ENCODE data around the gene TAF15. TPM values are rescaled to one million over a fixed set of nuclear protein-coding genes. Genes with fewer than 3 reads are reported as not detected.
A peak's percentile ranks its signal among the peaks of the same experiment; 100 is the strongest.

TAF15 gene
- total and polyA plus RNA-seq, 2 experiments from 2014 or later = 9.2 to 27.5 TPM

DNA sequence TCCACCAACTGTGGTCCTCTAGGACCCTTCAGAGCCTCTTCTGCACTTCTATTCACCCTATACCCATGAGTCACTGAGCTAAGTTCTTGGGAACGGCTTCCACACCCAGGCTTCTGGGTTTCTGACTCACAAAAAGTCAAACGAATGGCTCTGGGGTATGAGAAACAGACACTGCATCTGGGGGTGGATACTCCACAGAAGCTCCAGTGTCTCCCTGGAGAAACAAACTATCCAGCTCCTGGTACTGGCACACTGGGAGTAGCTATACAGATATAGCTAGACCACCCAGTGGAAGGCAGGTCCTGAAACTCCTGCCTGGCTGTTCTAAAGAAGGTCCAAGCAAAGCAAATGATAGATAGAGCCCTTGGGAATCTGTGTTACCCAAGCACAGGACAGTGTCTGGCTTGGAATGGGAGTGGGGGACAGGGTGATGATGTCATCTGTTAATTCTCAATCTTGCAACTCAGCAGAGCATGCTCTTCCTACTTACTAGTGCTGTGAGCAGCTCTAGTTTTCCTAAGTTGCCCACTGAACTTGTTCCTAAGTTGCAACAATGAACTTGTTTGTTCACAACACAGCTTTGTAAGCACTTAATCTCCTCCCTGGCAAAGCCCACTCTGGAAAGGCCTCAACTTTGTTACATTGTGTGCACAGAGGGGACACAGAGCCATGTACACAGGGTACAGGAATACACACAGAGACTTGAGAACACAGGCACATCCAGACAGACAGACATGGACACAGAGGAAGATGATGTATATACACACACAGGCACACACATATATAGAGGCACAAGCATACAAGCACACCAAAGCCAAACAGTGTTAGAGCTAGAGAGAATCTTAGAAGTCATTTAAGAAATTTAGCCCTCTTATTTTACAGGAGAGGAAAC, 20.6 kb upstream of the TAF15 start:
- peak overlapping the region; percentile 9 for H3K4me3 ChIP-seq
- H3K4me2 ChIP-seq (ENCODE audit: unreplicated experiment) = peak overlapping the region; percentile 49
- H3K4me1 ChIP-seq (ENCODE audit: insufficient read depth) = peaks cover 36% of the 10 kb centered on the region
- H3F3A ChIP-seq (ENCODE audit: insufficient read depth) = peaks cover 25% of the 10 kb centered on the region
- peak overlapping the region; percentile 45 for H2AFZ ChIP-seq
- no peaks in the 10 kb centered on the region for H4K20me1 ChIP-seq (ENCODE audit: insufficient read depth)
- H3K79me2 ChIP-seq (ENCODE audit: insufficient read depth) = no peaks in the 10 kb centered on the region
- H3K9me2 ChIP-seq (ENCODE audit: insufficient read depth) = no peaks in the 10 kb centered on the region
- no peaks in the 10 kb centered on the region for H3K36me3 ChIP-seq (ENCODE audit: low read depth)
- H3K27ac ChIP-seq = peak overlapping the region; percentile 80
- peak overlapping the region; percentile 59 for H3K9ac ChIP-seq
- WGBS, 2 experiments (ENCODE audit: low coverage in 1 of 2, low lambda C conversion rate in 2 of 2, missing lambda C conversion rate in 2 of 2) = 0% methylated on average over 2 of the region's 2 CpGs
- no peaks in the 10 kb centered on the region for H3K9me3 ChIP-seq (ENCODE audit: low read depth)
- TF ChIP-seq EZH2 (IDR thresholded peaks at IDR 0.05; ENCODE audit: insufficient read depth, poor library complexity, severe bottlenecking) (no peak), EZH2phosphoT487 (IDR thresholded peaks at IDR 0.05; ENCODE audit: insufficient read depth, low read depth) (no peak)
- in situ Hi-C loops (cut with MboI) = no loop called here
- DNase-seq = peak; percentile 98
- 0 out of 2 replicates have a peak, but pooled peaks cover 14% of the 10 kb centered on the region for H3K27me3 ChIP-seq (replicated peaks; ENCODE audit: insufficient read depth)

DNA sequence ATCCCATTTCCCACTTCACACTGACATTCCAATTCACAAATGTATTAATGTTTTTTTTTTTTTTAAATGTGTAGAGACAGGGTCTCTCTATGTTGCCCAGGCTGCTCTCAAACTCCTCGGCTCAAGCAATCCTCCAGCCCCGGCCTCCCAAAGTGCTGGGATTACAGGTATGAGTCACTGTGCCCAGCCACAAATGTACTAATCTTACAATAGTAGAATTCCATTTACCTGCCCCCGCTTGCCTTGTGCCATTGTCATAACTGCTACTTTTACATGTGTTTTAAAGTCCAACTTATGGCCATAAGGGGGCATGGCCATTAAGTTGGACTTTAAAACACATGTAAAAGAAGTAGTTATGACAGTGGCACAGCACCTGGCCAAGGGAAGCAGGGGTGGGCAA, 18.4 kb upstream of the TAF15 start:
- H3K27ac ChIP-seq = no peak overlapping the region
- in situ Hi-C loops (cut with MboI) = no loop called here
- peaks cover 32% of the 10 kb centered on the region for H3K4me1 ChIP-seq (ENCODE audit: insufficient read depth)
- 88 to 97% methylated on average over 3 of the region's 3 CpGs for WGBS, 2 experiments (ENCODE audit: low coverage in 1 of 2, low lambda C conversion rate in 2 of 2, missing lambda C conversion rate in 2 of 2)
- no peak overlapping the region for H3K9ac ChIP-seq
- no peaks in the 10 kb centered on the region for H3K9me2 ChIP-seq (ENCODE audit: insufficient read depth)
- H3K4me3 ChIP-seq = no peak overlapping the region
- no peaks in the 10 kb centered on the region for H3K9me3 ChIP-seq (ENCODE audit: low read depth)
- H3K4me2 ChIP-seq (ENCODE audit: unreplicated experiment) = no peak overlapping the region
- TF ChIP-seq EZH2 (IDR thresholded peaks at IDR 0.05; ENCODE audit: insufficient read depth, poor library complexity, severe bottlenecking) (no peak), EZH2phosphoT487 (IDR thresholded peaks at IDR 0.05; ENCODE audit: insufficient read depth, low read depth) (no peak)
- peaks cover 25% of the 10 kb centered on the region for H3F3A ChIP-seq (ENCODE audit: insufficient read depth)
- DNase-seq = no peak
- H4K20me1 ChIP-seq (ENCODE audit: insufficient read depth) = no peaks in the 10 kb centered on the region
- H2AFZ ChIP-seq = no peak overlapping the region
- peaks cover 28% of the 10 kb centered on the region for H3K27me3 ChIP-seq (replicated peaks; ENCODE audit: insufficient read depth)
- H3K36me3 ChIP-seq (ENCODE audit: low read depth) = no peaks in the 10 kb centered on the region
- no peaks in the 10 kb centered on the region for H3K79me2 ChIP-seq (ENCODE audit: insufficient read depth)

DNA sequence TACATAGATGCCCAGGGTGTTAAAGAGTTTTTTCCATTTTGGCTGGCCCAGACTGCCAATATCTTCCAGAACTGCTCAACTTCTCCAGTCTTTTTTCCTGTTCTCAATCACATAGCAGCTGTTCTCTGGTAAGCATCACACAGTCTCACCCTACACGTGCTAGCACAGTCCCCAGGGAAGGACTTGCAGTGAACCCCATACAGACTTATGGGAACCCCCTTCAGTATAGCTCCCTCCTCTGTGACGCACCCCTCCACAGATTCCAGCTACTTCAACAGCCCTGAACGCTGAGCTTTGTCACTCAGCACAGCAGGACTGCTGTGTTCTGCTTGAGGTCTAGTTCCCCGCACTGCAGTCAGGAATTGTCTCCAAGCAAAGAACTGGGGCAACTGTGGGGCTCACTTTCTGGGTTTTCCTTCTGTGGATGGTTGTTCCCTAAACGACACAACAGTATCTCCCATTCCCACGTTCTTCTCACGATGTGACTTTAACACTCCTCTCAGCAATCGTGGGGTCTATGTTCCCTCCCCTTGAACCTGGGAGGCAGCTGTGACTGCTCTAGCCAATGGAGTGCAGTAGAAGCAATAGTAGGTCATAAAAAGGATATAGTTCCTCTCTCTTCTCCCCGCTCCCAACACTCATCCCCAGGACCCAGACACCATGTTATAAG, 17.5 kb upstream of the TAF15 start:
- Histone ChIP-seq H3K27me3 (replicated peaks; ENCODE audit: insufficient read depth) (peaks cover 38% of the 10 kb centered on the region), H3K4me1 (ENCODE audit: insufficient read depth) (peaks cover 27% of the 10 kb centered on the region), H3K9ac (no peak overlapping the region), H3K9me2 (ENCODE audit: insufficient read depth) (no peaks in the 10 kb centered on the region), H3K79me2 (ENCODE audit: insufficient read depth) (no peaks in the 10 kb centered on the region), H3F3A (ENCODE audit: insufficient read depth) (peaks cover 25% of the 10 kb centered on the region), H3K4me3 (no peak overlapping the region), H3K27ac (no peak overlapping the region), H2AFZ (no peak overlapping the region), H3K4me2 (ENCODE audit: unreplicated experiment) (no peak overlapping the region), H3K36me3 (ENCODE audit: low read depth) (no peaks in the 10 kb centered on the region), H4K20me1 (ENCODE audit: insufficient read depth) (no peaks in the 10 kb centered on the region), H3K9me3 (ENCODE audit: low read depth) (no peaks in the 10 kb centered on the region)
- no peak for DNase-seq
- WGBS, 2 experiments (ENCODE audit: low coverage in 1 of 2, low lambda C conversion rate in 2 of 2, missing lambda C conversion rate in 2 of 2) = 36 to 42% methylated on average over 9 of the region's 9 CpGs
- TF ChIP-seq EZH2 (IDR thresholded peaks at IDR 0.05; ENCODE audit: insufficient read depth, poor library complexity, severe bottlenecking) (no peak), EZH2phosphoT487 (IDR thresholded peaks at IDR 0.05; ENCODE audit: insufficient read depth, low read depth) (no peak)
- in situ Hi-C loops (cut with MboI) = no loop called here

DNA sequence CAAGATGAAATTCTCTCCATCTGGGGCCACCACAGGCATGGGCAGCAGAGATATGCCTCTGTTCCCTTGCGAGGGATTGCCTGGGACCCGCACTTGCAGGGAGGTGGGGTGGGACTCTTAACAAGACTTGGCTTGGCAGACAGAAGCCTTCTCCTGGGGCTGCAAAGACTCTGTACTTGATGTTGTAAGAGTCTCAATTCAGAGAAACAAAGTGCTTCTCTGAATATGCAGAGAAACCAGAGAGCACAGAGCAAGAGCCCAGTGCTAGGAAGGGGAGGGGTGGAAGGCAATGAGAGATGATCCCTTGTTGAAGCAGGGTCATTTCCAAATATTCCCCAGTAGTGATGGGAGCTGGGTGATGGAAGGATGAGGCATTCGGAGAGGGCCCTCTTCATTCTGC, 16.0 kb upstream of the TAF15 start:
- H3K36me3 ChIP-seq (ENCODE audit: low read depth) = no peaks in the 10 kb centered on the region
- H3K9ac ChIP-seq = no peak overlapping the region
- H3K4me3 ChIP-seq = no peak overlapping the region
- H3K4me2 ChIP-seq (ENCODE audit: unreplicated experiment) = no peak overlapping the region
- DNase-seq = no peak
- 67 to 72% methylated on average over 3 of the region's 3 CpGs for WGBS, 2 experiments (ENCODE audit: low coverage in 1 of 2, low lambda C conversion rate in 2 of 2, missing lambda C conversion rate in 2 of 2)
- H3K4me1 ChIP-seq (ENCODE audit: insufficient read depth) = peaks cover 13% of the 10 kb centered on the region
- no peak overlapping the region for H2AFZ ChIP-seq
- no peak overlapping the region for H3K27ac ChIP-seq
- no peaks in the 10 kb centered on the region for H3K79me2 ChIP-seq (ENCODE audit: insufficient read depth)
- H3F3A ChIP-seq (ENCODE audit: insufficient read depth) = peaks cover 13% of the 10 kb centered on the region
- H4K20me1 ChIP-seq (ENCODE audit: insufficient read depth) = no peaks in the 10 kb centered on the region
- no peaks in the 10 kb centered on the region for H3K9me3 ChIP-seq (ENCODE audit: low read depth)
- TF ChIP-seq EZH2 (IDR thresholded peaks at IDR 0.05; ENCODE audit: insufficient read depth, poor library complexity, severe bottlenecking) (no peak), EZH2phosphoT487 (IDR thresholded peaks at IDR 0.05; ENCODE audit: insufficient read depth, low read depth) (no peak)
- in situ Hi-C loops (cut with MboI) = no loop called here
- peaks cover 52% of the 10 kb centered on the region for H3K27me3 ChIP-seq (replicated peaks; ENCODE audit: insufficient read depth)
- H3K9me2 ChIP-seq (ENCODE audit: insufficient read depth) = no peaks in the 10 kb centered on the region
